Myocyte (in vitro differentiated cells): Measurements from ENCODE around the gene TUBA4B. TPM values are rescaled to one million over a fixed set of nuclear protein-coding genes. Genes with fewer than 3 reads are reported as not detected.
"Not testable (repeated sequence)": the region's sequence is repeated elsewhere in the genome, so short reads cannot be mapped to it uniquely, and the experiment has no call there.

Source experiments
- DNase-seq: peaks from one replicate; pipeline ENCODE4 v3.0.0-alpha.2; 2012; ENCODE audit warnings: low read depth
- total RNA-seq: library from RNA; depleted of rRNA; stranded (reverse); fragments of >200 nt; gene quantifications from 2 replicates; pipeline ENCODE4 v1.2.3, GENCODE V29; 2014

Gene TUBA4B
- total RNA-seq, 1 donor from 2014 or later = 0.11 TPM

DNA sequence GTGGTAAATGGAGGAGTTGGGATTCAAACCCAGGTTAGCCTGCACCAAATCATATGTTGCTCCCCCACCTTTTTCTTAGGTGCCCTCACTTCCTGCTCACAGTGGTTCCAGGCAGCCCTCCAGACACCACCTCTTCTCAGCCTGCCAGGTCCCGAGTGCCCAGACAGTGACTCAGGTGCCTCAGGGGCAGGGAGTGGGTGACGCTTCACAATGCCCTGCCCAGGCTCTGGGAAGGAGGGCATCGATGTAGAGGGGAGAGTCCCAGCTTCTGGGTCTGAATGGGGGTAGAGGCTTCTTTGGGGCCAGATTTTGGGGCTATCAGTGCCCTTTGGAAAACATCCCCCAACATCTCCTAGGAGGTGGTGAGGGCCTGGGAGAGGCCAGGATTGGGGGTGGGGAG lies 20.9 kb downstream of the TUBA4B start:
- DNase-seq = no peak

GRCh38 chr2:219274361-219274921 lies 21.4 kb downstream of the TUBA4B start:
- peak; percentile 90 for DNase-seq

DNA sequence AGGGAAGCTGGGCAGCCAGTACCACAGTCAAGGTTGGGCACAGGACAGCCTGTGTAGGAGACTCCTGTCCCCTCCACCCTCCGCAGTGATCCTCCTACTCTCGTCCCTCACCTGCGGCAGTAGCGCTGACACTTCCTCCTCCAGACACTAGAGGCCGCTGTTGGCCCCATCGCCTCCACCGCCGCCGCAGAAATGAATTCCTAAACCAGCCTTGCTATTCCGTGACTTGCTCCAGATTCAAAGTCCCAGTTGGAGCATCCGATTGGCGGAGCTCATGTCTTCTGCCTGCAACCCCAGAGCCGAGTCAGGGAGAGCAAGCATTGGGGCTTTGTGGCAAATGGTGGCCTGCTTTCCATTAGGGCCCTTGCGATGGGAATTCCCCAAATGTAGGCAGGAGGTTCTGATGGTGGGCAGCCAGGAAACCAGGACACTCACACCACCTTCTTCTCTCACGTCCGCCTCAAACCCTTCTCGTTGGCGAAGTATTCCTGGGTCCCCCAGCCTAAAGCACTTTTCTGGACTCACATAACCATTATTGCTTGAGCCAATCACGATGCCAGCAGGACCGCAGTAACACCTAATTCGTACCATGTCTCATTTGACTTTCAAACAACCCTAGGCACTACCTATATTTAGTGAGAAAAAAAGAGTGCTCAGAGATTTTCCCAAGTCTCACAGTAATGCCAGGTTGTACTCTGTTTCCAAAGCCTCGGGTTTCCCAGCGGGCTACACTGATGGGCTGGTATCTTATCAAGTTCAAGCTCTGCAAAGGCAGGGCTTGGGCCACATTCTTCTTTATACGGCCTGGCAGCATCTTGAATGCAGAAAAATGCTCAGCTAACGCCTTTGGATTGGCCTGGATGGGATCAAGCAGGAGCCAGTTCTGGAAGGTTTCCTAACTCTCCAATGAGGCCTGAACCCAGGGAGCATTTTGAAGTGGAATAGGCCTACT lies 24.9 kb downstream of the TUBA4B start:
- peak; percentile 86 for DNase-seq

- no peak for DNase-seq
Observed at GRCh38 chr2:219278655-219279150, 25.7 kb downstream of the TUBA4B start.

DNA sequence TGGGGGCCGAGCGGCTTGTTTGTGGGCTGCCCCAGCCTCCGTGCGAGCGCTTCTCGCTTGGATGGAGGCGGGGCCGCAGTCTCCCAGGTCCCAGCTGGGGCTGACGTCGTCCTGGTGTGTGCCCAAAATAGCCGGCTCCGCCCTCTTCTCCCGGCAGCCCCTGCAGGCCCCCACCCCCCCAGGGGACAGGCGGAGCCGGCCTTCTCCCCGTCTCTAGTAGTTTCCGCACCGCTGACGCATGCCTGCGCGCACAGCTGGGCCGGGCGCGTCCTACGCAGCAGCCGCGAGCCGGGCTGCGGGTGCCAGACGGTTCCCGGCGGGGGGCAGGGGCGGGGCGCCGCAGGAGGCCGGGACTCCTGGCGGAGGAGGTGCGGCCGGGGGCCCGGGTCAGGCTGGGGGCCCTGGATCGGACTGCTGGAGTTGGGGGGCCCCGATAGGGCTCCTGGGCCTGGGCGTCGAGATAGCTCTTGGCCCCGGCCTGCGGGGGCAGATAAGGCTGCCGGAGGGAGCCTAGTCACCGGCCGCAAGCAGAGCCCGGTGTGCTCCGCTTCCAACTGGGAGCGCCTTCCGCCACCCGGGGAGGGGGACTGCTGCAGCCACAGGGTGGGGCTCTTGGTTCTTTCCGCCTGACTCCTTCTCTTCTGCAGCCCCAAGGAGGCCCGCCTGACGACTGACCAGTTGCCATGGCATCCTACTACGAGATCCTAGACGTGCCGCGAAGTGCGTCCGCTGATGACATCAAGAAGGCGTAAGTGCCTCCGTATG lies 26.3 kb downstream of the TUBA4B start, which contains the start of gene DNAJB2:
Gene DNAJB2, plus strand, starts transcription at position 216 of the 765 bp plus-strand sequence. Its CDS starts 468 bp downstream, at position 684.
- DNase-seq = peak; percentile 99

DNA sequence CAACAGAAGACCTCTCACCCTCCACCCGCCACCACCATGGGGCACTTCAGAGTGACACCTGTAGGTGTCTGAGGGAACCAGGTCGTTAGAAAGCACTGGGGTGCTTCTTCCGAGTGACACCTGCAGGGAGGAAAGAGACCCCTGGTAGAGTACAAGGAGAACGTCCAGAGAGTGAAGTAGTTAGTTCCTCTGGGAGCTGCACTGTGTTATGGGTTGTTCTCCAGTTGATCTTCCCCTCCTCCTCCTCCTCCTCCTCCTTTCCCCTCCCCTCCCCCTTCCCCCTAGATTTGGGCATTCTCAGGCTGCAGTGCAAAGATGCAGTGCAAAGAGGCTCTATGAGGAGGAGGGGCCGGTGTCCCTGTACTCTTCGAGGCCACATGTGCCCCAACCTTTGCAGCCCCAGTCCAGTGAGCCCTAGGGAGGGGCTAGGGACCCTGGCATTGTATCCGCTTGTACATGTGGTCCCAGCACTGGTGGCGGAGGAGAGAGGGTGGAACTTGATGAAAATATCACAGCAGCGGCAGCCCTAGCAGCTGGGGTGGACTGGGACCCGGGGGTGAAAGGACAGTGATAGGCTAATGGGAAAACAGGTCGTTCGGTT lies 27.0 kb downstream of the TUBA4B start:
- DNase-seq = no peak

DNA sequence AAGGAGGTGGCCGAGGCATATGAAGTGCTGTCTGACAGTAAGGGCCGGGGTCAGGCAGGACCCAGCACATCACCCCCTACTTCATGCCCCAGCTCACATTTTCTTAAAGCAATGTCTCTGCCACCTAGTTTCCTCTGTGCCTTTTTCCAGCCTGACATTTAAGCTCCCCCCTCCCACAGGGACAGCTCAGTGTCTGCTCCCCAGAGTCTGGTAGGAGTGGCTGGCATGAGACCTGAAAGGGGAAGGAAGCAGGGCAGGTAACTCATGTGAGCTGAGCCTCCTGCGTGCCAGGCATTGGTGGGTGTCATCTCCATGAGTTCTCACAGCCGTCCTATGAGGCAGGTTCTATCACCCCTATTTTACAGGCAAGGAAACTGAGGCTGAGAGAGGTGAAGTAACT lies 27.6 kb downstream of the TUBA4B start:
- DNase-seq = no peak

DNA sequence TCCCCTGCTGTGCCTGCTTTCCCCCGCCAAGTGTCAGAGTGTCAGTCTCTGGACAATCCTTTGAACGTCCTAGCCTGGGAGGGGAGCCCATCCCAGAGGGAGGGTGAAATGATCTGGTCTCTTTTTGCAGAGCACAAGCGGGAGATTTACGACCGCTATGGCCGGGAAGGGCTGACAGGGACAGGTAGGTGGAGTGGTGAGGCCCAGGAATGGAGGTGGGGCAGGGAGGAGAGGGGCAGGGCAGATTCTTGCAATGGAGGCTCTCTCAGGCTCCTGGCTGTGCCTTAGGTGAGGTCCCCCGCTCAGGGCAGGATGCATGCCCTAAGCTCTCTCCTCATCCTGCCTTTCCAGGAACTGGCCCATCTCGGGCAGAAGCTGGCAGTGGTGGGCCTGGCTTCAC lies 28.5 kb downstream of the TUBA4B start:
- no peak for DNase-seq

DNA sequence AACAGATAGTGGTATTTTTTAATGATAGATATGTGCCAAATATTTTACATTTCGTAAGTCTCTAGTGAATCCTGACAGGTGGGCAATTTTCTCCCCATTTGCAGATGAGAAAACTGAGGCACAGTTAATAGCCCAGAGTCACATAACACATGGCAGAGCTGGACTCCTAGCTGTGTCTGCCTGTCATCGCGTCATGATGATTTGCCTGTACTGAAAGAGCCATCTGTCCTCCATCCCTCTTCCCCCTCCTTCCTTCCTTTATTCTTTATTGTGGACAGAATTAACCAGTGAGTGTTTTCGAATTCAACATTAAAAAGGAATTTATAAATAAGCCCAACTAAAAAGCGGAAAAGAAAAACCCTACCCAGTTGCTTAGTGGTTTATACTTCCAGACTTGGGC lies 29.3 kb downstream of the TUBA4B start:
- no peak for DNase-seq

DNA sequence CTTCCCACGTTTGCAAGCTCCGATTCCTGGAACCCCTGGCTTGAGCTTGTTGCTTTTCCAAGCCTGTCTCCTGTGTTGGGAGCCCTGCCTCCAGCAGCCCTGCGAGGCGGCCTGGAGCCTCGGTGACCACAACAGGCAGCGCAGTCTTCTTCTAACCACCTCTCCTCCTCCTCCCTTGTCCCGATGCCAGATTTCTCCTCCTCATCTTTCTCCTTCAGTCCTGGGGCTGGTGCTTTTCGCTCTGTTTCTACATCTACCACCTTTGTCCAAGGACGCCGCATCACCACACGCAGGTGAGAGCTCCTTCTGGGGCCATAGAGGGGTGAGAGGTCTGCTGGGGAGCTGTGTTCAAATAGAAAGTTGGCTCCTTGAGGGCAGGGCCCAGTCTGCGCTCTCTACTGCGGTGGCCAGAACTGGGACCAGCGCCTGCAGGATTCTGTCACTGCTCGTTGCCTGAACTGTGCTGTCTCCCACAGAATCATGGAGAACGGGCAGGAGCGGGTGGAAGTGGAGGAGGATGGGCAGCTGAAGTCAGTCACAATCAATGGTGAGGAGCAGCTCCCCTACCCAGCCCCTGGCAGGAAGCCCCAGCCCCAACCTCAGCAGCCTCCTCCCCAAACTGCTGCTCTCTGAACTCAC lies 30.0 kb downstream of the TUBA4B start:
- no peak for DNase-seq

- DNase-seq = no peak
Observed at GRCh38 chr2:219284501-219285372, 31.7 kb downstream of the TUBA4B start.

- no peak for DNase-seq
Observed at GRCh38 chr2:219285373-219285735, 32.3 kb downstream of the TUBA4B start.

DNA sequence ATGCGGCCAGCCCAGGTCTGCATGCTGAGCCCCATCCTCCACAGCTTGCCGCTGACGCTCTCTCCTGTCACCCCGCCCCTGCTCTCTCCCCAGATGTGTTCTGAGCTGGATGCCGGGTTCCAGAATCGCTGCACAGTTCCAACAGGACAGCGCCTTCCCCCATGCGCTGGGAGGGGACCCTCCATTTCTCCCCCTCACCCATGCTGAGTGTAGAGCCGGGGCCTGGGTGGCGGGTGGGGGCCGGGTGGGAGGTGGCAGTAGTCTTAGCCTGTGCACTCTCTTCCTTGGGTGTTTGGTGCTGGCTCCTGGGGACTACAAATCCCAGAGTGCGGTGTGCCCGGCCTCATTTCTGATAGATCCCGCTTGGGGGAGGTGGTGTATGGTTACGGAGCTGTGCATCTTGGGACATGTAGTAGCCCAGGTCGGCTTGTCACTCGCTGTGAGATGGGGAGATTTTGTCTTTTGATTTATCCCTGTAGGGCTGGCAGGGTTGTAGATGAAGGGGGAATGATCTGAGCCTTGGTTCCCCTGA lies 32.9 kb downstream of the TUBA4B start:
- DNase-seq = peak; percentile 65

GRCh38 chr2:219286436-219287115 lies 33.5 kb downstream of the TUBA4B start:
- DNase-seq = peak; percentile 89

GRCh38 chr2:219287116-219287440 lies 34.0 kb downstream of the TUBA4B start:
- not testable (repeated sequence) for DNase-seq

GRCh38 chr2:219287580-219288265 lies 34.7 kb downstream of the TUBA4B start:
- DNase-seq = no peak

DNA sequence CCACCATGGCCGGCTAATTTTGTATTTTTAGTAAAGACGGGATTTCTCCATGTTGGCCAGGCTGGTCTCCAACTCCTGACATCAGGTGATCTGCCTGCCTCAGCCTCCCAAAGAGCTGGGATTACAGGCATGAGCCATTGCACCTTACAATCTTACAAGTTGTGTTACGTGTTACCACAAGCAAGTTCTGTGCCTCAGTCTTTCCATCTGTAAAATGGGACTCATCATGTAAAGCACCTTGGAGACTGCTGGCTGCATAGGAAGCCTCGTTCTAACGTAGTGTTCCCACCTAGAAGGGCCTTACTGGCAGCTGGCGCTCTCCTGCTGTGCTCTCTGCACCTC lies 36.1 kb downstream of the TUBA4B start:
- no peak for DNase-seq

DNA sequence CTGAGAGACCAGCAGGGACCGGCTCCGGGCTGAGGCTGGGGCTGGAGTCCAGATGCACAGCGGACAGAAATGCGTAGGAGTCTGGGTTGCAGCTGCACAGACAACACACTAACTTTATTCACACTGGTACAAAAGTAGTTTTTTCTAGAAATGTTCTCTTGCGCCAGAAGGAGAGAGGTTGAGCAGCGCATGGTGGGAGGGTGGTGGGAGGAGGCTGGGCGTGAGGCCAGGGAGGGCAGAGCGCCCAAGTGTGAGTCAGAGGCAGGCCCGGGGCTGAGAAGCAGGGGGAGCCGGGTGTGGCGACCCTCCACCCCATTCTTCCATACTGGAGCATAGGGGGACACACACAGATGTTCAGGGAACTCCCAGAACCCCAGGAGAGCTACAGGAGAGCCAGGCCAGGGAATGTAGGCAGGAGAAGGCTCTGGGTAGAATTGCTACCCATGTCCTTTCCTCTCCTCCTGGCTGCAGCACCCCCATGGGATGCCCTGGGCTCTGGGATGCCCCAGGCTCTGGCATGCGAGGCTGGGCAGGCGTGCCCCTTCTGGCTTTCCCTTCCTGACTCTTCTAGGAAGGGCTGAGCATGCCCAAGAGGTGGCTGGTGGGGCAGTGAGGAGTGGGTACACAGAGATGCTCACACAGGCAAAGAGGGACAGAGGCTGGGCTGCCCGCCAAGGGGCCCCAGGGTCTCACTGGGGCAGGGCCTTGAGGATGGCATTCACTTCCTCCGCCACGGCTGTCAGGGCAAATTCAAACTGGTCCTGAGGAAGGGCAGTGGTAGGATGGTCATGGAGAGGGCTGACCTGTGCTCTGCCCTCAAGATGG lies 36.7 kb downstream of the TUBA4B start:
- peak; percentile 82 for DNase-seq
